GM21360 (cell line): ENCODE results near the gene PPP4R3B.

Source experiments
- ATAC-seq: cut with Tn5 transposase; IDR thresholded peaks from one replicate; pipeline ENCODE4 v1.9.1; 2021; ENCODE audit warnings: mild to moderate bottlenecking, moderate library complexity; ENCODE audit not compliant: unreplicated experiment

Gene PPP4R3B

GRCh38 chr2:55617175-55618024 lies at the start of gene PPP4R3B:
Gene PPP4R3B, minus strand, starts transcription at chr2:55617622. Its CDS starts 337 bp downstream, at chr2:55617285.
- ATAC-seq = peak; percentile 87

DNA sequence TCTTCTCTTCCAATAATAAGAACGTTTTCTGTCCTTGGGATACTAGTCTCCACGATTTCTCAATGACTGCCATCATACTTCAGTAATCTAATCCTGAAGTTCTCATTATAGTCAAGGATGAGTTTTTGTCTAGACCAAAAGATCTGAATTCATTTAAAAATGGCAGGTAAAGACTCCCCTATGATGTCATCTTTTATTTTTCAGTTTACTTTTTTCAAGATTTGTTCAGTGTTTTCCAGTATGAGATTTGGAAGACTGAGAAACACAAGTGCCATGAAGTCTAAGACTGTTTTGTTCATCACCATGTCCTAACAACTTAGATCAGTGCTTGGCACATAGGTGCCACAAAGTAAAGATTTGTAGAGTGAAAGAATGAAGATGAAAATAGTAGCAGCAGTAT lies 35.8 kb upstream of the PPP4R3B start:
- no peak for ATAC-seq

DNA sequence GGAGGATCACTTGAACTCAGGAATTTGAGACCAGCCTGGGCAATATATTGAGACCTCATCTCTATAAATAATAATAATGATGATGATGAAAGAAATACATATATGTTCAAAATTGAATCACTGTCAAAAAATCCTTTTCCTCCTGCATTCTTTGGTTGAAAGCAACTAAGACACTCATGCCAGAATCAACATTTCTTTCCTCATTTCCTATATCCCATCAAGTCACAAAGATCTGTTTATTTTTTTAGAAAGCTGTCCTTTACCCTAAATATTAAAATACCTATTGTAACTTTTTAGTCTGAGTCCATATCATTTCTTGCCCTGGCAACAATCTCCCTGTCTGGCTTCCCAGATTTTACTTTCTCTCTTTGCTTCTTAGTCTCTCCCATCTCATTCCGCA lies 31.8 kb upstream of the PPP4R3B start:
- ATAC-seq = no peak

DNA sequence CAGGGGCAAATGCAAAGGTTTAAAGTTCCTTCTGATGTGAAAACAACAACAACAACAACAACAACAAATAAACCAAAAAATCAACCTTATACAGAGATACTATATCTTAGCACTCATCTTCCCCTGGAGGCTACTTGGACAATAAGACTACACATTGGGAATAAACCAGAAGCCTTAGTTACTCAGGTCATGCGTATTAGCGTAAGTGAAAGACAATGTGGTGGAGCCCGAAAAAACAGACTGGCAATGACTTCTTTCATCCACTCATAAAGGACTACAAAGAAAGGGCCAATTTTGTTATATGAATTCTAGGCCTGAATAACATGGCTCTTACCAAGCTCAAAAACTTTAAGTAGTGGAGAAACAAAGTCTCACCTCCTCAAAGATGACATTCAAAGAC lies 19.4 kb upstream of the PPP4R3B start:
- ATAC-seq = no peak

DNA sequence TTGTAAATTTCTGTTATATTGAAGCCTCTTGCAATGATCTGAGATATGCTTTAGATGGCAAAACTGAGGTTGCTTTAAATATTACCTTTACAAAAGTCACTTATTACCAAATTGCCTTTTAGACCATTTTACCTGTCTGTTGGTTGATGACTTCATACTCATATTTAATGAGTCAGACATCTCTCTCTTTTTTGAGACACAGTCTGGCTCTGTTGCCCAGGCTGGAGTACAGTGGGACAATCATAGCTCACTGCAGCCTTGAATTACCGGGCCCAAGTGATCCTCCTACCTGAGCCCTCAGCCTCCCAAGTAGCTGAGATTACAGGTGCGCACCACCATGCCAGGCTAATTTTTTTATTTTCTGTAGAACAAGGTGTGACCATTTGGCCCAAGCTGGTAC lies 11.5 kb upstream of the PPP4R3B start:
- no peak for ATAC-seq

GRCh38 chr2:55627915-55628314 lies 10.5 kb upstream of the PPP4R3B start:
- no peak for ATAC-seq

DNA sequence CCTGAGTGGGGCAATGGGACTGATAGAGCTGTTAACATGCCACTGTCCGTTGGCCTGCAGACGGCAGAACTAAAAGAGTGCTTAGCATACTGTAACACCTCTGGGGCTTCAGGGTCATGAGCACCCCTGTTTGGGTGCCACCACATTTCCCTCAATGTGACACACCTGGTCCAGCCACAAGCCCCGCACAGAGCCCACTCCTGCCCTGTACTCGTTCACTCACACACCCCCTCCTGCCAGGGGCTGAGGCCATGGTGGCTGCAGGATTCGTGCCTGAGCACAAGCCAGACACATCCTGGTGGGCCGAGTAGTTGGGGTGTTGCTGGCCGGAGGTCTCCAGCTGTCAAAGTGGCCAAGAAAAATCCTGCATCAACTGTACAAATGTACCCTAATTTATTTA lies 4.4 kb upstream of the PPP4R3B start:
- no peak for ATAC-seq

DNA sequence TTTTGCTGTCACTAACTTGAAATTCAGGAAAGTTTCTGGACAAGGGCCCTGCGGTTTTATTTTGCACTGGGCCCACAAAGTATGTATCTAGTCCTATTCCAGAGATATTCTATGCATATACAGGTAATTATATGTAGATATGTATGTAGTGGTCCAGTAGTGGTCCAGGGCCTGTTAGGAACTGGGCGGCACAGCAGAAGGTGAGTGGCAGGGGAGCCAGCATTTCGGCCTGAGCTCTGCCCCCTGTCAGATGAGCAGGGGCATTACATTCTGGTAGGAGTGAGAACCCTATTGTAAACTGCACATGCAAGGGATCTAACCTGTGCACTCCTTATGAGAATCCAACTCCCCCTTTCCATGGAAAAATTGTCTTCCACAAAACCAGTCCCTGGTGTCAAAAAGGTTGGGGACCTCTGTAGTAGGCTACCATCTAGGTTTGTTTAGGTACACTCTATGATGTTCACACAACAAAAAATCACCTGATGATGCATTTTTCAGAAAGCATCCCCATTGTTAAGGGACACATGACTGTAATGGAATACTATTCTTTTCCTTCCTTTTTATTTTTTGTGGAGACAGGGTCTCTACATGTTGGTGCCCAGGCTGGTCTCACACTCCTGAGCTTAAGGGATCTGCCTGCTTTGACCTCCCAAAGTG lies 2.8 kb upstream of the PPP4R3B start:
- ATAC-seq = no peak

DNA sequence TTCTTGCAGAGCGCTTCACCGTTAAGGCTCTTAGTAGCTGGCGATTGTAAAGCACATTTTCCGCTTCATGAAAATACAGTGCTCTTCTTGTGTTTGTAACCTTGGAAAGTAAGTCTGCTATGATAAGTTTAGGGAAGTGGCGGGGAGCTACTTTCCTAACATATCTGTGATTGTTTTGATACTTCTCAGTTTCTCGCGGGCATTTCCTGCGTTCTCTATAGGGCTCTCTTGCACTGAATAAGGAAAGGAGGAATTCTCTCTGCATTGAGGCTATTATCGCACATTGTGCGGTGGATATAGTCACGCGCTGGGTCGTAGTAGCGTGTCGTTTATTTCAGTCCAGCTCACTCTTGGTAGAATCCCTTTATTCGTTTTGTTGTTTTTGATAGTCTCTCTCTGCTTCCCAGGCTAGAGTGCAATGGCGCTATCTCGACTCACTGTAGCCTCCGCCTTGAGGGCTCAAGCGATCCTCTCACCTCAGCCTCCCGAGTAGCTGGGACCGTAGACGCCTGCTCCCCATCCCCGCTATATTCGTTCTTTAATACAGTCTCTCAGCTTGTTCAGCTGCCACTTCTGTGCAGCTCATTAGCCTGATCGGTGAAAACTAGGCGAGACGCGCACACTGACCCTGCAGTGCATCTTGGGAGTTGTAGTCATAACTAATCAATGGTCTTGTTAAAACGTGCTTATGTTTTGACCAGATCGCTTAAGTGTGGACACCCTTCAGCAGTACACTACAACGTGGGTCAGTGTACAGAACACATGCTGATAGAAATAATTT lies 1.0 kb upstream of the PPP4R3B start:
- peak; percentile 30 for ATAC-seq

GRCh38 chr2:55618025-55618274 lies 528 bp upstream of the PPP4R3B start:
- no peak for ATAC-seq

GRCh38 chr2:55616551-55617174 lies 759 bp downstream of the PPP4R3B start:
- peak; percentile 13 for ATAC-seq

DNA sequence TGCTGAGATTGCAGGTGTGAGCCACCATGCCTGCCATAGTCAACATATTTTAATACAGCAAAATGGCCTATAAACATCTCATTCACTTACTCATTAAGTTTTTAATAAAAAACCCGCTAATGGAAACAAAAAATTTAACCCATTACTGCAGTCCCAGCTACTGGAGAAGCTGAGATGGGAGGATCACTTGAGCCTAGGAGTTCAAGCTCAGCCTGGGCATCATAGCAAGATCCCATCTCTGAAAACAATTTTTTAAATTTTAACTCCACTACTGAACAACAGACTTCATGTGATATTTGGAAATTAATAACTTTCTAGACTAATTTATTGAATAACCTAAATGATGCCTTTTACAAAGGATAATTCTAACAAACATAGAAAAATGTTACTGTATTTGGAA lies 5.4 kb downstream of the PPP4R3B start:
- ATAC-seq = no peak

GRCh38 chr2:55610954-55611743 lies 6.3 kb downstream of the PPP4R3B start:
- no peak for ATAC-seq

- no peak for ATAC-seq
These were observed 7.4 kb downstream of the PPP4R3B start for GRCh38 chr2:55609938-55610578.

DNA sequence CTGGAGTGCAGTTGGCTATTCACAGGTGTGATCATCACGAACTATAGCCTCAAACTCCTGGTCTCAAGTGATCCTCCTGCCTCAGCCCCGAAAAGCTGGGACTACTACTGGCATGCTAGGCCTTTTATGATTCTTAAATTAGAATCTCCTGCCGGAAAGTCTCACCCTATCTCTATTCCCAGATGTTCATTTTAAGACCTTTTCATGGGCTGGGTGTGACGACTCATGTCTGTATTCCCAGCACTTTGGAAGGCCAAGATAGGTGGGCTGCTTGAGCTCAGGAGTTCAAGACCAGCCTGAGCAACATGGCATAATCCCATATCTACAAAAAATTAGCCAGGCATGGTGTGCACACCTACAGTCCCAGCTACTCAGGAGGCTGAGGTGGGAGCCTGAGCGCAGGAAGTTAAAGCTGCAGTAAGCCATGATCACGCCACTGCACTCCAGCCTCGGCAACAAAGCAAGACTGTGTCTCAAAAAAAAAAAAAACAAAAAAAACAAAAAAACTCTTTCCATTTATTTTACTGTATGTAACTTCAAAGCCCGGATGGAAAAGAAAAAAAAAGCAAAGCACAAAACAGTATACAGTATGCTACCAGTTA lies 8.1 kb downstream of the PPP4R3B start:
- ATAC-seq = no peak

- no peak for ATAC-seq
These were observed 9.7 kb downstream of the PPP4R3B start for GRCh38 chr2:55607717-55608116.

DNA sequence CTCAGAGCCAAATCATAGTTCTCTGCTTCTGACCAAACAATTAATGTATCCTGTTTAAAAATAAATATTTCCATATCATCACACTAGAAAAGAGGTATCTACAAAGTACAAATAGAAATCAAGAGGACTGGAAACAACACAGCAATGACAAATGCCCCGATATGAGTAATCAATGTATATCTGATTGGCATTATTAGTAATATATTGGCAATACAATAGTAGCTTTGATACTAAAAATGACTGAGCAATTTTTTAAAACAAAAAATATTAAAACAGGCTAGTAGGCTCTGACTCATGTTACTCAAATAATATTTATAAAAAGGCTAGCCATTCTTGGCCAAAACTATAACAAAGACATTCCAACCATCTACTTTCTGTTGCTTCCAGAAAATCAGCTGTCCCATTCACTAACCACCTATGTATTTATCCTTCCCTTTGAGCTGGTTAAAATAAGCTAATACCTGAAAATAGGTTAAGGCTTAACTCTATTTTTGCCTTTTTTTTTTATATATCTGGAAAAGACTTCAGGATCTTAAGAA lies 13.3 kb downstream of the PPP4R3B start:
- no peak for ATAC-seq

GRCh38 chr2:55601849-55602248 lies 15.6 kb downstream of the PPP4R3B start:
- no peak for ATAC-seq

- ATAC-seq = no peak
These were observed 19.2 kb downstream of the PPP4R3B start for GRCh38 chr2:55598056-55598795.
